Adrenal gland (tissue), 5 donors: ENCODE data around the gene CDC42.

ENCODE experiments used
- POLR2A ChIP-seq, 2 donors: fragments of 450-650 bp; IDR thresholded peaks; one replicate each; pipeline ENCODE4 v1.6.1; 2017; ENCODE audit warnings: antibody characterized with exemption in 2 of 2, mild to moderate bottlenecking in 2 of 2, moderate library complexity in 1 of 2
- TF ChIP-seq, protein P1 (sequence below), 6 experiments: fragments of 450-650 bp in 4 of 6; fragments of 200-600 bp in 2 of 6; sonication (generic) in 1 of 6; IDR thresholded peaks; 1 replicate in 5 of 6; 2 replicates in 1 of 6; pipeline versions ENCODE4 v1.5.1 to v1.8.0; 2016 to 2021; ENCODE audit warnings: antibody characterized with exemption in 6 of 6, mild to moderate bottlenecking in 2 of 6, moderate library complexity in 1 of 6
- donor health status: DM: no; HTN: no; CAD: no.

DNA sequence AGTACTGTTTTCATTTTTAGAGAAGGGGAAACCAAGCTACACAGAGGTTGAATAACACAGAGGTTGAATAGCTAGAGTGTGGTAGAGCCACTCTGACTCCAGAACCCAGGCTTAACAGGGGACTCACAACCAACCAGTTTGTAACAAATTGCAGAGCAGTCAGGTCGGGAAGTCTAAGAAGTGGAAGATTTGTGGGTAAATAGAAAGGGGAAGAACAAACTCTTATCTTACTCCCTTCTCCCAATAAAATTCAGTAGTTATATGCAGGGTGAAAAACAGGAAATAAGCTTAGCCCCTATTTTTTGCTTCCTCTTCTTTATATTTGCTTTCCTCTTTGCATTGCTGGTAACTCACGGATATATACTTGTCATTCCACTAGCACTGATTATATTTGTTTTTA is 23.2 kb downstream of the CDC42 start:
- TF ChIP-seq, protein P1, sequence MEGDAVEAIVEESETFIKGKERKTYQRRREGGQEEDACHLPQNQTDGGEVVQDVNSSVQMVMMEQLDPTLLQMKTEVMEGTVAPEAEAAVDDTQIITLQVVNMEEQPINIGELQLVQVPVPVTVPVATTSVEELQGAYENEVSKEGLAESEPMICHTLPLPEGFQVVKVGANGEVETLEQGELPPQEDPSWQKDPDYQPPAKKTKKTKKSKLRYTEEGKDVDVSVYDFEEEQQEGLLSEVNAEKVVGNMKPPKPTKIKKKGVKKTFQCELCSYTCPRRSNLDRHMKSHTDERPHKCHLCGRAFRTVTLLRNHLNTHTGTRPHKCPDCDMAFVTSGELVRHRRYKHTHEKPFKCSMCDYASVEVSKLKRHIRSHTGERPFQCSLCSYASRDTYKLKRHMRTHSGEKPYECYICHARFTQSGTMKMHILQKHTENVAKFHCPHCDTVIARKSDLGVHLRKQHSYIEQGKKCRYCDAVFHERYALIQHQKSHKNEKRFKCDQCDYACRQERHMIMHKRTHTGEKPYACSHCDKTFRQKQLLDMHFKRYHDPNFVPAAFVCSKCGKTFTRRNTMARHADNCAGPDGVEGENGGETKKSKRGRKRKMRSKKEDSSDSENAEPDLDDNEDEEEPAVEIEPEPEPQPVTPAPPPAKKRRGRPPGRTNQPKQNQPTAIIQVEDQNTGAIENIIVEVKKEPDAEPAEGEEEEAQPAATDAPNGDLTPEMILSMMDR (IDR thresholded peaks at IDR 0.05): no peak
- TF ChIP-seq POLR2A (IDR thresholded peaks at IDR 0.05): no peak
